HepG2 (cell line): ENCODE results near the gene NR1H3. TPM values are rescaled to one million over a fixed set of nuclear protein-coding genes. Genes with fewer than 3 reads are reported as not detected.

ENCODE experiments used
- ATAC-seq: fragments of 200-7000 bp; cut with Tn5 transposase; 3 replicates; pipeline ENCODE4 v1.9.1; 2020; ENCODE audit warnings: mild to moderate bottlenecking, moderate library complexity
- BruUV-seq: library from RNA; stranded (reverse); fragments of 400-500 nt; replicated peaks from 2 replicates; lab custom pipeline; 2021; lab: Mats Ljungman, UMichigan
- CTCF ChIA-PET: fragments of 300-600 bp; formaldehyde crosslinking; extraction: SDS; loops from one replicate; lab custom pipeline; 2021; ENCODE audit warnings: low total read pairs, inconsistent platforms, low intra/inter-chr PET ratio; lab: Yijun Ruan, JAX
- POLR2A ChIA-PET: fragments of 350-600 bp; sonication (Branson Sonifier 250); formaldehyde crosslinking; loops from one replicate; lab custom pipeline; 2020; ENCODE audit warnings: antibody characterized with exemption, inconsistent platforms; lab: Yijun Ruan, JAX
- DNase-seq: peaks from one replicate; pipeline ENCODE4 v3.0.0-alpha.2; 2015; ENCODE audit warnings: low spot score
- FAIRE-seq: peaks from 3 replicates; lab custom pipeline; 2011; peaks lifted over from hg19 to GRCh38; lab: Jason Lieb, UNC
- H2AFZ ChIP-seq: one replicate; pipeline ENCODE4 v1.6.1; 2011; ENCODE audit warnings: low read length, inconsistent platforms
- H3K27ac ChIP-seq: fragments of 300-600 bp; 3 replicates; pipeline ENCODE4 v1.8.0; 2011; ENCODE audit warnings: mixed run types, mild to moderate bottlenecking, mixed read lengths, low read length, inconsistent platforms; ENCODE audit not compliant: insufficient read depth; ENCODE audit errors: extremely low read length
- H3K27me3 ChIP-seq, 2 experiments: fragments of 200-600 bp in 1 of 2; 2 replicates in 1 of 2; 3 replicates in 1 of 2; pipeline versions ENCODE4 v1.6.0 to v1.8.0; 2011; ENCODE audit warnings: low read length in 2 of 2, mild to moderate bottlenecking in 2 of 2, moderate library complexity in 2 of 2, inconsistent platforms in 1 of 2; ENCODE audit not compliant: insufficient read depth in 2 of 2, control insufficient read depth in 1 of 2
- H3K36me3 ChIP-seq, 2 experiments: fragments of 200-600 bp in 1 of 2; replicated peaks in 1 of 2; 2 replicates in 1 of 2; 3 replicates in 1 of 2; pipeline versions ENCODE4 v1.5.1 to v1.8.0; 2011; ENCODE audit warnings: low read length in 2 of 2, inconsistent platforms in 1 of 2; ENCODE audit not compliant: insufficient read depth in 2 of 2, control insufficient read depth in 1 of 2
- H3K4me1 ChIP-seq: 2 replicates; pipeline ENCODE4 v1.5.1; 2012; ENCODE audit warnings: low read length, inconsistent platforms; ENCODE audit not compliant: insufficient read depth
- H3K4me2 ChIP-seq: 2 replicates; pipeline ENCODE4 v1.6.0; 2011; ENCODE audit warnings: low read depth, low read length, inconsistent platforms
- H3K4me3 ChIP-seq, 3 experiments: fragments of 200-600 bp in 1 of 3; sonication (generic), shearing (Covaris generic) in 1 of 3; replicated peaks in 1 of 3; 2 replicates each; pipeline ENCODE4 v1.5.1; 2011 to 2016; ENCODE audit warnings: low read length in 3 of 3, inconsistent platforms in 2 of 3, low read depth in 2 of 3, mild to moderate bottlenecking in 2 of 3, control low read depth in 1 of 3, mixed read lengths in 1 of 3; ENCODE audit not compliant: insufficient read depth in 1 of 3
- H3K79me2 ChIP-seq: one replicate; pipeline ENCODE4 v1.6.1; 2011; ENCODE audit warnings: low read length, inconsistent platforms; ENCODE audit not compliant: insufficient read depth
- H3K9ac ChIP-seq: 2 replicates; pipeline ENCODE4 v1.6.0; 2011; ENCODE audit warnings: mild to moderate bottlenecking, low read depth, low read length, inconsistent platforms; ENCODE audit not compliant: insufficient read depth
- H3K9me3 ChIP-seq: 2 replicates; pipeline ENCODE4 v1.5.1; 2012; ENCODE audit warnings: mild to moderate bottlenecking, low read length
- H4K20me1 ChIP-seq: 2 replicates; pipeline ENCODE4 v1.6.0; 2011; ENCODE audit warnings: inconsistent platforms, mild to moderate bottlenecking, low read length, moderate library complexity; ENCODE audit not compliant: insufficient read depth
- BCLAF1 ChIP-seq: fragments of 450-650 bp; IDR thresholded peaks from 2 replicates; pipeline ENCODE4 v1.6.1; 2017; ENCODE audit warnings: mild to moderate bottlenecking
- FUBP1 ChIP-seq: sonication (generic); formaldehyde crosslinking; IDR thresholded peaks from 2 replicates; pipeline ENCODE4 v1.5.1; 2020; ENCODE audit warnings: missing genetic modification reagents, mild to moderate bottlenecking, borderline replicate concordance
- IKZF1 ChIP-seq: fragments of 450-650 bp; IDR thresholded peaks from 2 replicates; pipeline ENCODE4 v1.7.1; 2016
- KDM3A ChIP-seq: IDR thresholded peaks from 2 replicates; pipeline ENCODE4 v1.6.1; 2018; ENCODE audit warnings: low read depth, missing compliant biosample characterization
- KDM5B ChIP-seq: sonication (generic); formaldehyde crosslinking; IDR thresholded peaks from 2 replicates; pipeline ENCODE4 v1.4.0; 2020; ENCODE audit warnings: missing genetic modification reagents, mild to moderate bottlenecking, borderline replicate concordance
- PPARG ChIP-seq: conservative IDR thresholded peaks from 2 replicates; pipeline ENCODE4 v1.6.1; 2016; ENCODE audit warnings: missing biosample characterization, missing genetic modification reagents
- SOX6 ChIP-seq, 2 experiments: fragments of 450-650 bp in 1 of 2; sonication (generic) in 1 of 2; formaldehyde crosslinking in 1 of 2; IDR thresholded peaks; 2 replicates each; pipeline versions ENCODE4 v1.4.0 to v1.6.1; 2017 to 2020; ENCODE audit warnings: antibody characterized with exemption in 1 of 2, mild to moderate bottlenecking in 1 of 2, missing genetic modification reagents in 1 of 2
- TGIF2 ChIP-seq: IDR thresholded peaks from 2 replicates; pipeline ENCODE4 v1.6.1; 2016; ENCODE audit warnings: control low read depth, missing compliant biosample characterization
- ZNF430 ChIP-seq: sonication (generic); formaldehyde crosslinking; IDR thresholded peaks from 2 replicates; pipeline ENCODE4 v1.9.0; 2021; ENCODE audit warnings: mild to moderate bottlenecking, missing genetic modification reagents
- ZNF484 ChIP-seq: sonication (generic); formaldehyde crosslinking; IDR thresholded peaks from 2 replicates; pipeline ENCODE4 v1.5.1; 2020; ENCODE audit warnings: mild to moderate bottlenecking, low read depth, missing genetic modification reagents, borderline replicate concordance
- ZNF543 ChIP-seq: sonication (generic); formaldehyde crosslinking; IDR thresholded peaks from 2 replicates; pipeline ENCODE4 v1.4.0; 2020; ENCODE audit warnings: mild to moderate bottlenecking, missing genetic modification reagents
- ZNF574 ChIP-seq: sonication (generic); formaldehyde crosslinking; IDR thresholded peaks from 2 replicates; pipeline ENCODE4 v1.4.0; 2020; ENCODE audit warnings: missing genetic modification reagents
- WGBS: methylation state at CpG from one replicate; pipeline ENCODE4 v1.1.6; 2017; ENCODE audit warnings: low lambda C conversion rate; 5-methylcytosine and 5-hydroxymethylcytosine counted together
- in situ Hi-C: cut with HindIII; loops from 2 replicates; pipeline ENCODE4 v1.10.0; 2017; ENCODE audit warnings: low pct_unique_long_range_greater_than_20kb; ENCODE audit not compliant: extremely low pct_ligation_motif_present
- intact Hi-C: fragments of 100-400 bp; cut with micrococcal nuclease; formaldehyde crosslinking; loops from one replicate; pipeline ENCODE4 v1.10.0; 2022; ENCODE audit not compliant: unreplicated experiment
- polyA plus RNA-seq, 8 experiments: library from polyadenylated mRNA; depleted of rRNA in 3 of 8; stranded (reverse) in 7 of 8; unstranded in 1 of 8; fragments of >200 nt; fragmentation: Illumina TruSeq in 4 of 8; extraction: Trizol in 4 of 8; gene quantifications; 2 replicates each; pipeline versions ENCODE4 v1.2.1 to v1.2.3, GENCODE V29; 2011 to 2016; ENCODE audit warnings: low read depth in 4 of 8, missing spikeins in 1 of 8, mixed read lengths in 1 of 8; ENCODE audit not compliant: insufficient read depth in 1 of 8
- total RNA-seq, 5 experiments: library from RNA; depleted of rRNA; stranded (reverse); fragments of >200 nt; fragmentation: Illumina TruSeq; extraction: Trizol; gene quantifications; 2 replicates each; pipeline ENCODE4 v1.2.3, GENCODE V29; 2016; ENCODE audit warnings: low read depth in 1 of 5

NR1H3 gene
- total and polyA plus RNA-seq, 2 of the 13 experiments (the other 11 are each of a cell fraction or from before 2014, with no cell fraction given): 41.8 to 102 TPM

GRCh38 chr11:47234669-47235100 lies 23.1 kb upstream of the NR1H3 start:
- POLR2A ChIA-PET: interaction anchor here (1.0 to 3.2 kb wide), 5 partner anchors 14 to 57 kb away, joined by 3 to 25 read pairs (median 6); partner anchors contain the start of genes ACP2 and DDB2
- H2AFZ ChIP-seq: no peak overlapping the region
- WGBS: 88% methylated on average over 12 of the region's 12 CpGs

More at GRCh38 chr11:47234669-47235100, 23.1 kb upstream of the NR1H3 start:
- Histone ChIP-seq H3K27me3 (no peaks in the 10 kb centered on the region), H3K27ac (no peak overlapping the region), H3K4me3 (no peak overlapping the region), H3K4me2 (no peak overlapping the region), H3K79me2 (no peaks in the 10 kb centered on the region), H3K36me3 (peaks cover 14 to 33% of the 10 kb centered on the region in 2 experiments), H3K4me1 (peaks cover 16% of the 10 kb centered on the region), H3K9me3 (no peaks in the 10 kb centered on the region), H4K20me1 (no peaks in the 10 kb centered on the region; the same call in 1 of the 2 replicates), H3K9ac (no peak overlapping the region)
- intact Hi-C loops: no loop called here
- BruUV-seq: no TSS peak
- DNase-seq (no peak), FAIRE-seq (no peak), ATAC-seq (peak; percentile 10; the same call in 2 of the 3 replicates)
- in situ Hi-C loops: no loop called here
- TF ChIP-seq PPARG (no peak), SOX6 (IDR thresholded peaks at IDR 0.05) (no peak), SOX6 (CRISPR knock-in tag; IDR thresholded peaks at IDR 0.05) (no peak), ZNF574 (CRISPR knock-in tag) (no peak), BCLAF1 (no peak), KDM3A (CRISPR knock-in tag) (no peak), FUBP1 (no peak), IKZF1 (no peak), KDM5B (CRISPR knock-in tag) (no peak), ZNF543 (CRISPR knock-in tag) (no peak), TGIF2 (CRISPR knock-in tag) (no peak), ZNF430 (no peak), ZNF484 (CRISPR knock-in tag) (no peak)
- CTCF ChIA-PET: interaction anchor here (1.3 to 2.3 kb wide), 2 partner anchors 25 to 121 kb away, joined by 7 to 9 read pairs; no protein-coding TSS in a partner anchor
